Transverse colon (tissue), 4 donors: ENCODE measurements around the gene PIEZO1. TPM values are rescaled to one million over a fixed set of nuclear protein-coding genes. Genes with fewer than 3 reads are reported as not detected.

ENCODE experiments used
- DNase-seq: peaks from one replicate; pipeline ENCODE4 v3.0.0-alpha.2; 2019
- H3K27ac ChIP-seq, 4 donors: fragments of 200-600 bp; sonication (generic); 2 replicates each; pipeline ENCODE4 v1.5.1; 2016 to 2018; ENCODE audit warnings: inconsistent platforms in 4 of 4
- H3K27me3 ChIP-seq: fragments of 200-600 bp; sonication (generic); 2 replicates; pipeline ENCODE4 v1.5.1; 2017; ENCODE audit warnings: inconsistent platforms
- H3K36me3 ChIP-seq, 4 donors: fragments of 200-600 bp; sonication (generic); 2 replicates each; pipeline ENCODE4 v1.5.1; 2017 to 2019; ENCODE audit warnings: inconsistent platforms in 4 of 4
- H3K4me1 ChIP-seq, 4 donors: fragments of 200-600 bp; sonication (generic); 2 replicates each; pipeline ENCODE4 v1.5.1; 2017 to 2020; ENCODE audit warnings: inconsistent platforms in 4 of 4
- H3K4me3 ChIP-seq, 4 donors: fragments of 200-600 bp; sonication (generic); 1 replicate in 1 of 4; 2 replicates in 3 of 4; pipeline versions ENCODE4 v1.5.1 to v1.6.1; 2017 to 2019; ENCODE audit warnings: inconsistent platforms in 4 of 4
- H3K9me3 ChIP-seq, 2 donors: fragments of 200-600 bp; sonication (generic); 2 replicates each; pipeline ENCODE4 v1.5.1; 2017 to 2019; ENCODE audit warnings: inconsistent platforms in 2 of 2
- CTCF ChIP-seq, 5 experiments: fragments of 200-600 bp in 3 of 5; fragments of 450-650 bp in 2 of 5; sonication (generic) in 3 of 5; IDR thresholded peaks; 1 replicate in 2 of 5; 2 replicates in 3 of 5; pipeline ENCODE4 v1.5.1; 2016 to 2017; ENCODE audit warnings: antibody characterized with exemption in 5 of 5, inconsistent platforms in 3 of 5, mild to moderate bottlenecking in 2 of 5, moderate library complexity in 1 of 5
- EP300 ChIP-seq: sonication (generic); formaldehyde crosslinking; IDR thresholded peaks from one replicate; pipeline ENCODE4 v1.6.1; 2017; ENCODE audit warnings: antibody characterized with exemption, low read depth
- POLR2A ChIP-seq: fragments of 450-650 bp; IDR thresholded peaks from one replicate; pipeline ENCODE4 v1.6.1; 2016; ENCODE audit warnings: antibody characterized with exemption, mild to moderate bottlenecking, moderate library complexity
- POLR2AphosphoS5 ChIP-seq, 3 donors: sonication (generic); formaldehyde crosslinking; IDR thresholded peaks; one replicate each; pipeline ENCODE4 v1.6.1; 2016; ENCODE audit warnings: antibody characterized with exemption in 3 of 3
- WGBS, 2 donors: methylation state at CpG; one replicate each; pipeline ENCODE4 v1.1.5; 2018; ENCODE audit warnings: low coverage in 1 of 2; 5-methylcytosine and 5-hydroxymethylcytosine counted together
- in situ Hi-C, 4 donors: fragments of 200-750 bp; cut with MboI; loops; one replicate each; pipeline versions ENCODE4 v1.15.0 to v1.15.1; 2017; ENCODE audit warnings: low sequenced_read_pairs in 3 of 4, low pct_ligation_motif_present in 1 of 4, low pct_unique_long_range_greater_than_20kb in 1 of 4
- intact Hi-C: fragments of 100-400 bp; cut with DNase I; formaldehyde crosslinking; loops from one replicate; pipeline ENCODE4 v1.15.1; 2023; ENCODE audit warnings: low total_unique reads
- total RNA-seq, 4 donors: library from RNA; depleted of rRNA; stranded (reverse); fragments of >200 nt; gene quantifications; one replicate each; pipeline ENCODE4 v1.1.0, GENCODE V29; 2016

Gene PIEZO1
- total RNA-seq, 4 donors from 2014 or later, result 133 to 546 (median 179) TPM

- peaks cover 6 to 24% (median 21%) of the 10 kb centered on the region in 4 donors for H3K4me1 ChIP-seq
- no peaks in the 10 kb centered on the region for H3K9me3 ChIP-seq
- WGBS, 2 donors, result 2% methylated on average over 16 of the region's 16 CpGs; no CpG with 5 or more reads in 1 of the 2 donors
- in situ Hi-C loops (loop anchor here in 1 of 4 donors (25.0 kb wide), 1 partner anchor 408 kb away; the partner anchor contains the start of genes SLC22A31 and ZNF778), intact Hi-C loops (no loop called here)
- H3K27ac ChIP-seq, result peak overlapping the region in 2 of 4 donors; percentile 88 to 89
- DNase-seq, result no peak
- peak overlapping the region in 3 of 4 donors; percentile 51 to 87 (median 70) for H3K4me3 ChIP-seq
- no peaks in the 10 kb centered on the region for H3K36me3 ChIP-seq
- TF ChIP-seq POLR2A (no peak), EP300 (no peak), CTCF (IDR thresholded peaks at IDR 0.05) (no peak), POLR2AphosphoS5 (IDR thresholded peaks at IDR 0.05) (no peak)
- H3K27me3 ChIP-seq, result no peaks in the 10 kb centered on the region
Observed at GRCh38 chr16:88804173-88804551, 19.1 kb upstream of the PIEZO1 start.

GRCh38 chr16:88803264-88803987 lies 18.4 kb upstream of the PIEZO1 start, which contains the start of gene CDT1:
Gene CDT1 (plus strand): TSS chr16:88803789. CDS start chr16:88803832, 43 bp downstream.
- intact Hi-C loops, result no loop called here
- TF ChIP-seq CTCF (IDR thresholded peaks at IDR 0.05), result no peak
- TF ChIP-seq POLR2AphosphoS5 (IDR thresholded peaks at IDR 0.05), result peak; percentile 50 to 82 (median 67)
- TF ChIP-seq POLR2A, result peak; percentile 49

DNA sequence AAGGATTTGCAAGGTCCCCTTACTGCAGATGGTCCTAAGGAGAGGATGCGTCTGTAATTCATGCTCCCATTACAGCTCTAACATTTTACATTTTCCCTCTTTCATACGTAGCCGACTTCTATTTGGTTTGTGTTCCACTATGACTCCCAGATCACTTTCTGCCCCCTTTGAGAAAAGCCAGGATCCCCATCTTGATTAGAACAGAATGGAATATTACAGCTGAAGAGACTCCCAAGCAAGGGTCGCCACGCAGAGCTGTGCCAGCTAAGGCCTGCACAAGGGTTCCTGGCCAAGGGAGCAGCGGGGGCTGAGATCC lies 15.2 kb upstream of the PIEZO1 start:
- in situ Hi-C loops (loop anchor here in 1 of 4 donors (25.0 kb wide), 1 partner anchor 412 kb away; the partner anchor contains the start of genes SLC22A31 and ZNF778), intact Hi-C loops (no loop called here)
- DNase-seq, result no peak
- Histone ChIP-seq H3K9me3 (no peaks in the 10 kb centered on the region), H3K4me3 (no peak overlapping the region), H3K27me3 (no peaks in the 10 kb centered on the region), H3K36me3 (no peaks in the 10 kb centered on the region), H3K4me1 (peaks cover 6 to 24% (median 22%) of the 10 kb centered on the region in 4 donors), H3K27ac (no peak overlapping the region)
- WGBS, 2 donors, result 91 to 93% methylated on average over 3 to 6 of the region's 6 CpGs
- TF ChIP-seq EP300, result no peak
- TF ChIP-seq POLR2A, result no peak
- no peak for TF ChIP-seq CTCF (IDR thresholded peaks at IDR 0.05)
- no peak for TF ChIP-seq POLR2AphosphoS5 (IDR thresholded peaks at IDR 0.05)

More at GRCh38 chr16:88803264-88803987, 18.4 kb upstream of the PIEZO1 start, which contains the start of gene CDT1:
- Histone ChIP-seq H3K4me1 (peaks cover 6 to 24% (median 21%) of the 10 kb centered on the region in 4 donors), H3K4me3 (peak within 1 kb of the TSS; percentile 47 to 87 (median 60)), H3K27ac (peak within 1 kb of the TSS; percentile 83 to 89 (median 87)), H3K9me3 (no peaks in the 10 kb centered on the region), H3K36me3 (no peaks in the 10 kb centered on the region), H3K27me3 (no peaks in the 10 kb centered on the region)
- 1% methylated on average over 63 of the region's 98 CpGs; no CpG with 5 or more reads in 1 of the 2 donors for WGBS, 2 donors
- in situ Hi-C loops, result loop anchor here in 1 of 4 donors (25.0 kb wide), 1 partner anchor 409 kb away; the partner anchor contains the start of genes SLC22A31 and ZNF778
- DNase-seq, result peak; percentile 85

DNA sequence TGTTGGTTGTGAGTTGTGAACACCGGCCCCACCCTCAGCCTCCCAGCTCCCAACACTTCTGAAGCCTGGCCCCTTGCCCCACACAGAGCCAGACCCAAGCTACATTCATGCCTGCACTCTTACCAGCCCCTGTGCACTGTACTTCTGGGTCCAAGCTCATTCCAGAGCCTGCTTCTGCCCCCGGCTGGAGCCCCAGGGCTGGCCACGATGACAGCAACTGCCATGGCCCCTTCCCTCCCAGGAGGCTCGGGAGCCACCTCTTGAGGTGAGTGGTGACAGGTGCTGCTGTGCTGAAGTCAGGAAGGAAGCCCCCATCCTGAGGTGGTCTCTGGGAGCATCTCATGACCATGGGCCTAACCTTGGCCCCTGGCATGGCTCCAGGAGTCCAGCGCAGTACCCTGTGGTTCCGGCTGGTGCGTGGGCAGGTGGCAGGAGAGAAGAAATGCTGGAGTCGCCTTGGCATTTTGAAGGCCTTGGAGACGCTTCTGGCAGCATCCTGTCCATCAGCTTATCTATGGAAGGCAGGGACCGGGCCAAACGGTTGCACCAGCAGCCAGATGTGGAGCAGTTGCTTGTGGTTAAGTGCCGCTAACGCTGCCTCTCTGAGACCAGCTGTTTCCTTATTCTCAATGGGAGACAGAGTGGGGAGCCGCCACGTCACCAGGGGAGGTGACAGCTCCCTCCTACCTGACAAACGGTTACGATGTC lies 14.7 kb upstream of the PIEZO1 start:
- Histone ChIP-seq H3K36me3 (no peaks in the 10 kb centered on the region), H3K4me3 (no peak overlapping the region), H3K27ac (no peak overlapping the region), H3K27me3 (no peaks in the 10 kb centered on the region), H3K9me3 (no peaks in the 10 kb centered on the region), H3K4me1 (peaks cover 6 to 21% (median 19%) of the 10 kb centered on the region in 4 donors)
- DNase-seq, result no peak
- no peak for TF ChIP-seq POLR2AphosphoS5 (IDR thresholded peaks at IDR 0.05)
- TF ChIP-seq POLR2A, result no peak
- no peak for TF ChIP-seq EP300
- TF ChIP-seq CTCF (IDR thresholded peaks at IDR 0.05), result no peak
- intact Hi-C loops, result no loop called here
- in situ Hi-C loops, result loop anchor here in 1 of 4 donors (25.0 kb wide), 1 partner anchor 413 kb away; the partner anchor contains the start of genes SLC22A31 and ZNF778
- WGBS, 2 donors, result 80 to 85% methylated on average over 4 to 17 of the region's 17 CpGs
